Kidney epithelial cell (primary cell): Measurements from ENCODE around the gene CITED4. TPM values are rescaled to one million over a fixed set of nuclear protein-coding genes. Genes with fewer than 3 reads are reported as not detected.

Experiments used
- DNase-seq: peaks from one replicate; pipeline ENCODE4 v3.0.0-alpha.2; 2010; ENCODE audit warnings: low read depth
- H3K27me3 ChIP-seq: 2 replicates; pipeline ENCODE4 v1.6.0; 2011; ENCODE audit warnings: low read length; ENCODE audit not compliant: control insufficient read depth, insufficient read depth
- H3K36me3 ChIP-seq: 2 replicates; pipeline ENCODE4 v1.5.1; 2011; ENCODE audit warnings: low read length; ENCODE audit not compliant: control insufficient read depth, insufficient read depth
- H3K4me3 ChIP-seq: 2 replicates; pipeline ENCODE4 v1.5.1; 2011; ENCODE audit warnings: low read depth, mild to moderate bottlenecking, control low read depth, low read length
- CTCF ChIP-seq: IDR thresholded peaks from 2 replicates; pipeline ENCODE4 v1.5.1; 2011; ENCODE audit warnings: mild to moderate bottlenecking, moderate library complexity, low read length, control low read depth, inconsistent platforms; ENCODE audit not compliant: insufficient read depth, poor library complexity, severe bottlenecking
- total RNA-seq: library from RNA; depleted of rRNA; stranded (reverse); fragments of >200 nt; gene quantifications from 2 replicates; pipeline ENCODE4 v1.2.3, GENCODE V29; 2015

The CITED4 gene
- total RNA-seq, 1 donor from 2014 or later: 31.0 TPM

- no peaks in the 10 kb centered on the region for H3K36me3 ChIP-seq
- no peaks in the 10 kb centered on the region for H3K27me3 ChIP-seq
- DNase-seq: no peak
- no peak overlapping the region for H3K4me3 ChIP-seq
- TF ChIP-seq CTCF: no peak
Observed at GRCh38 chr1:40893946-40894345, 31.8 kb upstream of the CITED4 start.

- no peak for DNase-seq
- no peaks in the 10 kb centered on the region for H3K36me3 ChIP-seq
- H3K4me3 ChIP-seq: no peak overlapping the region
- no peaks in the 10 kb centered on the region for H3K27me3 ChIP-seq
- no peak for TF ChIP-seq CTCF
Observed at GRCh38 chr1:40892354-40892753, 30.2 kb upstream of the CITED4 start.

GRCh38 chr1:40890771-40891170, 28.6 kb upstream of the CITED4 start:
- Histone ChIP-seq H3K36me3 (no peaks in the 10 kb centered on the region), H3K27me3 (no peaks in the 10 kb centered on the region), H3K4me3 (no peak overlapping the region)
- TF ChIP-seq CTCF: no peak
- no peak for DNase-seq

- Histone ChIP-seq H3K36me3 (no peaks in the 10 kb centered on the region), H3K27me3 (no peaks in the 10 kb centered on the region), H3K4me3 (no peak overlapping the region)
- no peak for DNase-seq
- TF ChIP-seq CTCF: no peak
Observed at GRCh38 chr1:40887652-40888051, 25.5 kb upstream of the CITED4 start.

GRCh38 chr1:40887012-40887378, 24.8 kb upstream of the CITED4 start:
- no peak overlapping the region for H3K4me3 ChIP-seq
- H3K27me3 ChIP-seq: no peaks in the 10 kb centered on the region
- no peak for DNase-seq
- no peak for TF ChIP-seq CTCF
- H3K36me3 ChIP-seq: no peaks in the 10 kb centered on the region

- Histone ChIP-seq H3K27me3 (no peaks in the 10 kb centered on the region), H3K4me3 (no peak overlapping the region), H3K36me3 (no peaks in the 10 kb centered on the region)
- no peak for DNase-seq
- TF ChIP-seq CTCF: no peak
Observed at GRCh38 chr1:40886318-40887011, 24.3 kb upstream of the CITED4 start.
